HG03439 (cell line): ENCODE results near the gene ARL8A.
A peak's percentile ranks its signal among the peaks of the same experiment; 100 is the strongest.
"Not testable (repeated sequence)": the region's sequence is repeated elsewhere in the genome, so short reads cannot be mapped to it uniquely, and the experiment has no call there.

ENCODE experiments used
- ATAC-seq: cut with Tn5 transposase; IDR thresholded peaks from one replicate; pipeline ENCODE4 v1.9.1; 2021; ENCODE audit warnings: mild to moderate bottlenecking, moderate library complexity; ENCODE audit not compliant: unreplicated experiment

ARL8A gene

DNA sequence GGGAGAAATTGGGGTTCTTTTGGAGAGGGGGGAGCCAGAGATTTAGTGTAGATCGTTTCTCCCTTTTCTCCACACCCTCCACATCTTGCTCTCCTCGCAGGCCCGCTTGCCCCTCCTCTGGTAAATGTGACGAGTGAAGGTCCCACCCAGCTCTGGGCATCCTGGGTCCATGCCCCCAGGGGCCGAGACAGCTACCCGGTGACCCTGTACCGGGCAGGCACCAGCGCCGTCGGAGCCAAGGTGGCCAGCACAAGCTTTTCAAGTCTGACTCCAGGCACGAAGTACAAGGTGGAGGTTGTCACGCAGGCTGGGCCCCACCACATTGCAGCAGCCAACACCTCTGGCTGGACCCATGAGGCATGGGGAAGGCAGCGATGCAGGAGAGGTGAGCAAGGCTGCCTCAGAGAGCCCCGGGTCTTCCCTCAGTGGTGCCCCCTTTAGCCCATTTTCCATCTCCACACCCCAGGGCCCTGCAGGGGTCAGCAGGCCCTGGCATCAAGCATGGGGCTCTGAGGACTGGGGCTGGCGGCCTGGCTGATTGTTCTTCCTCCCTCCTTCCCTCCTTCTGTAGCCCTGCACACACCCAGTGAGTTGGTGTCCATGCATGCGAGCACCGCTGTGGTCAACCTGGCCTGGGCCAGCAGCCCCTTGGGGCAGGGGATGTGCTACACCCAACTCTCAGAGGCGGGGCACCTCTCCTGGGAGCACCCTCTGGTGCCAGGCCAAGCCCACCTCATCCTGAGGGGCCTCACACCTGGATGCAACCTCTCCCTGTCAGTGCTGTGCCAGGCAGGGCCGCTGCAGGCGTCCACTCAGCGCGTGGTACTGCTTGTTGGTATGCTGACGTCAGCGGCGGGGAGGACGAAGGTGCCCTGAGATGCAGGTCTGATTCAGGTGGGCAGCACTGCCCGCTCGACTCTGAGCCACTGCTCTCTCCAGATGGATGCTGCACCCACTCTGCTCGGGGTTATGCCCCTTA lies 32.7 kb upstream of the ARL8A start:
- no peak for ATAC-seq

DNA sequence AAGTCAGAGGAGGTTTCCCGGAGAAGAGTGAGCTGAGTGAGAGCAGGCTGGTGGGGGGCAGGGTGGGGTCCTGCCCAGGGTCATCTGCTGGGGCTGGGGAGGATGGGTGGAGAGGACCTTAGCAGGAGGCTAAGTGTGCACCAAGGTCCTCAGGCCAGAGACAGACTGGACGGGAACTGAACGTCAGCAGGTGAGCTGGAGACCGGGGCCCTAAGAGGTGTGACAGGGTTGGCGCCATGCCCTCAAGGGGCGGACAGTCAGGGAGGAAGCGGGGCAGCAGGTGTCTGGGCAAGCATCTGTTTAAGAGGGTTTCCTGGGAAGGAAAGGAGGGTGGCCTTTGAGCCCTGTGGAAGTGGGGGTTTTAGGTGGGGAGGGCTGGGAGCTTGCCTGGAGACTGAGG lies 29.5 kb upstream of the ARL8A start:
- ATAC-seq, result no peak

- ATAC-seq, result no peak
These were observed 27.4 kb upstream of the ARL8A start for GRCh38 chr1:202172015-202172355.

- ATAC-seq, result no peak
These were observed 26.9 kb upstream of the ARL8A start for GRCh38 chr1:202171292-202172014.

DNA sequence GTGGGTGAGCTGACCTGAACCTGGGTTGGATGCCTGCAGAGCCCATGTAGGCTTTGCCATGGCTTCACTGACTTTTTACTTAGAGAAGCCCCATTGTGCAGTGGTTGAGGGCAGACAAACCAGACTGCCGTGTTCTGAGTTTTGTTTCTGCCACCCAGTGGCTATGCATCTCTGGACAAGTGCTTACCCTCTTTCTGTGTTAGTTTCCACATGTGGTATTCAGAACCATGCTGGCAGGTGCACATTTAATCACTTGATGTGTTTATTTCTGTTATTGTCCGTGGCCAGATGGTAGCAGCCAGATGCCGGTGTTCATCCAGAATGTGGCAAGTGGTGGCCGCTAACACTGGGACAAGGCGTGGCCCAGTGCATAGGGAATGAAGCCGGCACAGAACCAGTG lies 26.2 kb upstream of the ARL8A start:
- no peak for ATAC-seq

GRCh38 chr1:202168861-202169260 lies 24.3 kb upstream of the ARL8A start:
- no peak for ATAC-seq

- ATAC-seq, result no peak
These were observed 23.3 kb upstream of the ARL8A start for GRCh38 chr1:202167708-202168415.

DNA sequence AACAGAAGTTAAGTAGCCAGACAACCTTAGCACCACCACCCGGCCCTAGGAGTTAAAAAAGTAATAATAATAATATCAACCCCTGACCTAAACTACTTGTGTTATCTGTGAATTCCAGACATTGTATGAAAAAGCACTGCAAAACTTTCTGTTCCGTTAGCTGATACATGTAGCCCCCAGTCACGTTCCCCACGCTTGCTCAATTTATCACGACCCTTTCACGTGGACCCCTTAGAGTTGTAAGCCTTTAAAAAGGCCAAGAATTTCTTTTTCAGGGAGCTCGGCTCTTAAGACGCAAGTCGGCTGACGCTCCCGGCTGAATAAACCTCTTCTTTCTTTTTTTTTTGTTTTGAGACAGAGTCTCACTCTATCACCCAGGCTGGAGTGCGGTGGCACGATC lies 22.5 kb upstream of the ARL8A start:
- not testable (repeated sequence) for ATAC-seq

- ATAC-seq, result no peak
These were observed 21.7 kb upstream of the ARL8A start for GRCh38 chr1:202165942-202166843.

GRCh38 chr1:202165267-202165941 lies 20.9 kb upstream of the ARL8A start:
- ATAC-seq, result no peak

DNA sequence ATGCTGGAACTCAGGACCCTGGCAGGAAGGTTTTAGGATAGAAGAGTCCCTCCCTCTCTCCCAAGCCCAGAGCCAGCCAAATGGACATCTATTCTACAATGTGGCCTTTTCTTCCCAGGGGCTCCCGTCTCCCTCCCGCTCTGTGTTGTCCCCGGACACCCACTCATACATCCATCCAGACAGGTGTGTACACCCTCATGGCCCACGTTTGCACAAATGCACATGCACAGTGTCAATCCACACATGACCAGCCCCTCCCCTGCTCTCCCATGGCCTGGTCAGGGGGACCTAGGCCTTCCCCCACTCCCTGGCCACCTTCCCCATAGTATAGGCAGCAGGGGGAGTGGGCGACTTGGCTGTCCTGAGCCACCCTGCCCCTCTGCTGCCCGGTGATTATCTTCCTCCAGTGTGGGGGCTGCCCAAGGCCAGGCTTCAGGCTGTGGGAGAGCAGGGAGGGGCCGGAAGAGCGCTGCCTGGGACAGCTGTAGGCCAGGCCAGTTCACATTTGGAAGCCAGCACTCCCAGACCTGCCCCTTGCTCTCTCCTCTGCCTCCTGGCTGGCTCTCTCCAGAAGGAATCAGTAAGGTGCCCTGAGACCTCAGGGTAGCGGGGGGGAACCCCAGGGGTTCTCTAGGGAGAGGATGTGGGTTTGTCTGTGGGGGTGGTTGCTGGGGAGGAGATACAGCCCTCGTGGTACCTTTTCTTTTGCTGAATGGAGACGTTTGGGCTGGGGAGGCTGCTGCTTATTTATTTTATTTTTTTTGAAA lies 19.9 kb upstream of the ARL8A start:
- no peak for ATAC-seq

DNA sequence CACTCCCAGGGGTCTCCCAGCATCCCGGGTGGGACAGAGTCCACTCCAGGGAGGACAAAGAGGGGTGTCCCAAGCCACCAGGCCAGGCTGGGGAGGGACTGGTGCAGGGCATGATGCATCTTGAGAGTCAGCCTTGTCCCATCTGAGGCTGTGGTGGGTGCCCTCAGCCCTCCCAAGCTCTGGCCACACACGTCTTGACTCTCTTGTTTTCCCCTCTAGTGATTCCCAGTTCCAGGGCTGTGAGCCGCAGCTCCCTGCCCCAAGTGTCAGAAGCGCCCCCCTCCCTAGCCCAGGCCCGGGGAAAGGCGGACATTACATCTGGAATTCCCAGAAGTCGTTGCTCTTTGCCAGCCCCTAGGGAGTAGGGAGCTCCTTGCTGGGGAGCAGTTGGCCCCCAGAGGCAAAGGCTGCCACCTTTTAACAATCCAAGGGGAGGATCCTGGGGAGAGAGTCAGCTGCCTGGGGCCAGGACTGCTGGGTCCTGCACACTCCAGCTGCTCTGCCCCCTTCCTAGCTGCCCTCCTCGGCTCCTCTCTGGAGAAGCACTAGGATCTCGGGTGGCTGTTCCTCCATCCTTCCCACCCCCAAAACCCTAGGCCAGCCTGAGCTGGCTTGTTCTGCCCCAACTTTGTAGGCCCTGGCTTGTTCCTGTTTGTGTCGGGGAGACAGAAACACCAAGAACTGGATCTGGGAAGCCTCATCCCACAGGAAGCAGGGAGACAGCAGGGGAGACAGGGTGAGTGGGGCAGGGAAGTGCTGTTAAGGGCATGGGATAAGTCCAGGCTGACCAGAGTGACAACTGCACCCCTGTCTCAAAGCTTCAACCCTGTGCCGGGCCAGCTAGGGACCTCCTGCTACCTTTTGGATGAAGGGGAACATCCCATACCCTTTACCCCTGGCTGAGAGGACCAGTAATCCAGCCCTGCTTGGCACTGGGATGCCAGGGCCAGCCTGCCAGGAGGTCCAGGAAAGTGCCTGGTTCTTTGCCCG lies 19.0 kb upstream of the ARL8A start:
- no peak for ATAC-seq

DNA sequence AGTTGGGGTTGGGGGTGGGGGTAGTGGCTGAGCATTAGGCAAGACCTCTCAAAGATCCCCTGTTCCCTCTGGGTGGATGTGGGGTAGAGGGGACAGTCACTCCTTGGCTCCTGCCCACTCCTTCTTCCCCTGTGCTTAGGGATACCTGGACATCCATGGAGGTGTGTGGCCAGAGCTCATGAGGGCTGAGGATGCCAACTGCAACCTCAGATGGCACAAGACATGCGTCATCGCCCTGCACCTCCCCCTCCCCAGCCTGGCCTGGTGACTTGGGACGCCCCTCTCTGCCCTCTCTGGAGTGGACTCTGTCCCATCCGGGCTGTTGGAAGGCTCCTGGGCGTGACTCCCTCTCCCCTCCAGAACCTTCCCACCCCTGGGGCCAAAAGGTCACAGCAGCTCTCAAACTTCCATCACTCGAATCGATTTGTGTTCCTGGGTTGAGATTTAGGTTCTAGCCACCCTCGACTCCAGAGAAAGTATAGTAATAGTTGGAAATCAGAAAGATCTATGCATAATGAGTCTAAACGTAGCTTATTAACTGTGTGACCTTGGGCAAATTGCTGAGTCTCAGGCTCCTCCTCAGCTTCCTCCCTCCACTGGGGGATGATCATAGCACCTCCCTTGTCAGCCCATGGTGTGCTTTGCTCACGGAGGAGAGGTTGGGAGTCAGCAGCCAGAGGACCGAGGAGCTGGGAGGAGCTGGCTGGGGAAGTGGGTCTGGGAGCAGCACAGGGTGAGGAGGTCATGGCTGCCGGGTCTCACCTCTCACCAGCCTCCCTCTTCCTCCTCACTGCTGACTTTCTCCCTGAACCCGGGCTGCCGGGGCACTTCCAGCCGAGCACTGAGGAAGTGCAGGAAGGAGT lies 18.1 kb upstream of the ARL8A start:
- ATAC-seq, result no peak

- no peak for ATAC-seq
These were observed 17.5 kb upstream of the ARL8A start for GRCh38 chr1:202162047-202162417.

DNA sequence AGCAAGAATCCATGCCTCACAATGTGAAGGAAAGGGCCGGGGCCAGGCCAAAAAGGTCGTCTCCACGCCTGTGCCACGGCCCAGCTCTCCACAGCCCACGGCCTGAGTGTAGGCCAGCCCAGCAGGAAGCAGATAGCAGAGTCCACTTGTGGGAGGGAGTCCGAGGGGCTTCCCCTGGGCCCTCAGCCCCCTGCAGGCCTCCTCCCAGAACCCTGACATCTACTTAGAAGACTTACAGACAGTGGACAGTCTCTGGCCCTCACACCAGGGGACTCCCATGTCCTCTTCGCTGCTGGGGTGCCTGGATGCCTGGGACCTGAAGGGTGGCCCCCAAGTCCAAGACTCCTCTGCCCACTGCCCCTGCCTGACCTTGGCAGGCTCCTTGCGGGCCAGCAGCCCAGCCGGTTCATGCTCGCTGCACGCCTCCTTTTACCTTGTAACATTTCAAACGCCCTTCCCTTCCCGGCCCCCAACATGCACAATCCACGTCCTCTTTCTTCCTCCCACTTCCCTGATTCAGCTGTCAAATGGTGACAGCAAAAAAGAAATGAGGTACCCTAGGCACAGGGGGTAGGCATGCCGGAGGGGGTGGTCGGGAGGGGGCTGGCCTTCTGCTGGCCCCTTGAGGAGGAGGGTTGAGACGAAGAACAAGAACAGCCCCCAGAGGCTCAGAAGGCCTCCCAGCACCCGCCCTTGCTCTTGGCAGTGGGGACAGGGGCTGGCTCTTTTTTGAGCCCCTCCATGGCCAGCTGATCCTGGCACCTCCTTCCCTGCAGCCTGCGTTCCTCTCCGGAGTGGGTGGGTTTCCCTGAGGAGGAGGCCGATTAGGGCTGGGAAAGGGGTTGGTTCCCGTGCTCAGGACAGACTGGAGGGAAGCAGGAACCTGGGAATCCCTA lies 16.9 kb upstream of the ARL8A start:
- ATAC-seq, result no peak

DNA sequence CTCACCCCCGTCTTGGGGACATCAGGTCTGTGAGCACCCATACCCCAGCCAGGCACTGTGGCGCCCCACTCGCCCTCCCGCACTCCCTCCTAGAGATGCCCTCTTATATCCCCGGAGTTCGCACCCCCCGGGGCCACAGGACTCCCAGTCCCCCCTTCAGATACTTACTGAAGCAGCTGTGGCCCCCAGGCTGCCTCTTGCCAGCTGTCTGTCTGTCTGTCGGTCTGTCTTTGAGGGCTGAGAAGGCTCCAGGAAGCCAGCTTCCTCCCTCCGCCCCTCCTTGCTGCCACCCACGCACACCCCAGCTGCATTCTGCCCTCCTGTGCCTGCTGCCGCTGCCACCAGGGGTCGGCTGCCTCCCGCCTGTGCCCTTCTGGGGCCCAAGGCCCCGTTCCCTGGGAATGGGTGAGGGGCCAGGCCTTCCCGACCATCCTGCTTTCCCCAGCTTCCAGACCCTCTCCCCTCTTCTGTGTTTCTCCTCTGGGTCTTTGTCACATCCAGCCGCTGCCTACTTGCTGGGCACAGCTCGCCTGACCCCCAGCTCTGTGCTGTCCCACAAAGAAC lies 15.9 kb upstream of the ARL8A start, which contains the start of gene PTPN7:
Gene PTPN7, minus strand, starts transcription at position 226 of the 564 bp plus-strand sequence. CDS start 1,200 bp downstream, outside the sequence.
- ATAC-seq, result peak; percentile 70
